Inflammatory macrophage treated with lipopolysaccharide for 1 hour (primary cell): Measurements from ENCODE around the gene MS4A8.

Experiments
- DNase-seq, 2 donors: peaks; one replicate each; pipeline ENCODE4 v3.0.0-alpha.2; 2020 to 2022

MS4A8 gene

GRCh38 chr11:60764879-60765278 is 65.5 kb downstream of the MS4A8 start:
- DNase-seq = no peak

- no peak for DNase-seq
These were observed 65.9 kb downstream of the MS4A8 start for GRCh38 chr11:60765355-60765754.
